Omental fat pad (tissue), 4 donors: Measurements from ENCODE around the gene MRPS2. TPM values are rescaled to one million over a fixed set of nuclear protein-coding genes. Genes with fewer than 3 reads are reported as not detected.

Experiments used
- ATAC-seq: fragments of 150-250 bp; one replicate; pipeline ENCODE4 v1.9.1; 2016; ENCODE audit warnings: mild to moderate bottlenecking, moderate library complexity; ENCODE audit not compliant: low FRiP score
- DNase-seq: peaks from one replicate; pipeline ENCODE4 v3.0.0-alpha.2; 2019; ENCODE audit warnings: low spot score
- total RNA-seq, 4 donors: library from RNA; depleted of rRNA; stranded (reverse); fragments of >200 nt; gene quantifications; one replicate each; pipeline ENCODE4 v1.1.0, GENCODE V29; 2016
- TF ChIP-seq, protein P1 (sequence below), 3 donors: fragments of 450-650 bp; IDR thresholded peaks; one replicate each; pipeline ENCODE4 v1.5.1; 2016 to 2017; ENCODE audit warnings: antibody characterized with exemption in 3 of 3, mild to moderate bottlenecking in 3 of 3, moderate library complexity in 2 of 3

The MRPS2 gene
- total RNA-seq, 4 donors from 2014 or later: 23.5 to 46.8 (median 34.9) TPM

DNA sequence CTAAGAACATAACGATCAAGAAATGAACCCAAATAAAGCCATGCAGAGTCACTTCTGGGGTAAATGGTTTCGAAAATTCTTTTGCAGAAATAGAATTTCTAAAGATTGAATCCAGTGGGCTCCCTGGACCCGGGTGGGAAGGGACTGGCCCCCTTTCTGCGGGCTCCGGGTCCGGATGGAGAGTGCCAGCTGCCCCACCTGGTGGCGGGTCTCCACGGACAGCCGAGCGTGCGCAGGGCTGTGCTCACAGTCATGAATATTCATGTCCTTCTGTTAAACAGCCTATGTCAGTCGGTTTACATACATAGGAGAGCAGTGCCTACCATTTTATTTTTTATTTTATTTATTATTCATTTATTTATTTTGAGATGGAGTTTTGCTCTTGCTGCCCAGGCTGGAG lies 25.6 kb upstream of the MRPS2 start:
- TF ChIP-seq, protein P1, sequence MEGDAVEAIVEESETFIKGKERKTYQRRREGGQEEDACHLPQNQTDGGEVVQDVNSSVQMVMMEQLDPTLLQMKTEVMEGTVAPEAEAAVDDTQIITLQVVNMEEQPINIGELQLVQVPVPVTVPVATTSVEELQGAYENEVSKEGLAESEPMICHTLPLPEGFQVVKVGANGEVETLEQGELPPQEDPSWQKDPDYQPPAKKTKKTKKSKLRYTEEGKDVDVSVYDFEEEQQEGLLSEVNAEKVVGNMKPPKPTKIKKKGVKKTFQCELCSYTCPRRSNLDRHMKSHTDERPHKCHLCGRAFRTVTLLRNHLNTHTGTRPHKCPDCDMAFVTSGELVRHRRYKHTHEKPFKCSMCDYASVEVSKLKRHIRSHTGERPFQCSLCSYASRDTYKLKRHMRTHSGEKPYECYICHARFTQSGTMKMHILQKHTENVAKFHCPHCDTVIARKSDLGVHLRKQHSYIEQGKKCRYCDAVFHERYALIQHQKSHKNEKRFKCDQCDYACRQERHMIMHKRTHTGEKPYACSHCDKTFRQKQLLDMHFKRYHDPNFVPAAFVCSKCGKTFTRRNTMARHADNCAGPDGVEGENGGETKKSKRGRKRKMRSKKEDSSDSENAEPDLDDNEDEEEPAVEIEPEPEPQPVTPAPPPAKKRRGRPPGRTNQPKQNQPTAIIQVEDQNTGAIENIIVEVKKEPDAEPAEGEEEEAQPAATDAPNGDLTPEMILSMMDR (IDR thresholded peaks at IDR 0.05): no peak
- DNase-seq (no peak), ATAC-seq (no peak)

DNA sequence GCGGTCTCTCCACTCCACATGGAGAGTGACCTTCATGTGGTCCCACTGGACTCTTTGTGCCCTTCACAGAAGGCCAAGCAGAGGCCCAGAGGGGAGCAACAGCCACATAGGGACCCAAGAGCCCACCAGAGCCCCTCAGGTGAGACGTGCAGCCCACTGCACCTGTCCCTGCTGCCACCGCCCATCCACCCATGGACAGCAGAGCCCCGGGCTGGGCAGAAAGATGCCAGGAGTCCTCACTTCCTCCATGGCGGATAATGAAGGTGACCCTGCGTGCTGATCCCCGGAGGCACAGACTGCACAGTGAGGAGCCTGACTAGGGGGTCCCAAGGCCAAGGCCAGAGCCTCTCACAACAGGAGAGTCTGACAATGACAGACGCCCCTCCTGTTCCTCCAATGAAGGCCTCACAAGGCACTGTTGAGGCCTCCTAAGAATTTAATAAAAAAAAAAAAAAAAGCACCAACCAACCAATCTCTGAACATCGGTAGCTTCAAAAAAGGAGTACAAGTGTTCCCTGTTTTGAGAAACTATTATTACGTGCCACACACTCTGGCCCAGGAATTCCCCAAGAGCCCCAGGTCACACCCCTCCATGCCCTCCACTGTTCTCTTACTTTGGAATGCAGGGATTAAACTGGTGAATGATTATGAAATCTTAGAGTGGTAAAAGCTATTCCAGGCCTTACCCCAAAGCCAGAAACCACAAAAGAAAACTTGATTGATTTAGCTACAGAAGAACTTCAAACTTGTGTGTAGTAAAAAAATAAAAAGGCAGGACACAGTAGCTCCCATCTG lies 23.7 kb upstream of the MRPS2 start:
- TF ChIP-seq, protein P1 (IDR thresholded peaks at IDR 0.05): no peak
- DNase-seq (no peak), ATAC-seq (no peak)

DNA sequence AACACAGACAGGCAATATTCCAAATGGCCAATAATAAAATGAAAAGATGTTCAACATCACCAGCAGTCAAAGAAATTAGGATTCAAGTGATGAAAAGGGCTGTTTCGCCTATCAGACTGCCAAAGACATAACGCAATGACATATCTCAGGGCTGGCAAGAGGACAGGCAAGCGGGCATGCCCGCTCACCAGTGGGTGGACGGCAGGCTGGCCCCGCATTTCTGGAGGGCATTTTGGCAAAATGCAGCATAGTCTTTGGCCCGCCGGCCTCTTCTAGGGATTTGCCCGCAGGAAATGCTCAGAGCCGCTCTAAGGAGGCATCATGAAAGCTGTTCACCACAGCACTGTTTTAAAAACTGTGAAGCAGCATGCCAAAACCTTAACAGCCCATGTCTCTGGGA lies 22.3 kb upstream of the MRPS2 start:
- TF ChIP-seq, protein P1 (IDR thresholded peaks at IDR 0.05): no peak
- ATAC-seq: no peak
- no peak for DNase-seq

DNA sequence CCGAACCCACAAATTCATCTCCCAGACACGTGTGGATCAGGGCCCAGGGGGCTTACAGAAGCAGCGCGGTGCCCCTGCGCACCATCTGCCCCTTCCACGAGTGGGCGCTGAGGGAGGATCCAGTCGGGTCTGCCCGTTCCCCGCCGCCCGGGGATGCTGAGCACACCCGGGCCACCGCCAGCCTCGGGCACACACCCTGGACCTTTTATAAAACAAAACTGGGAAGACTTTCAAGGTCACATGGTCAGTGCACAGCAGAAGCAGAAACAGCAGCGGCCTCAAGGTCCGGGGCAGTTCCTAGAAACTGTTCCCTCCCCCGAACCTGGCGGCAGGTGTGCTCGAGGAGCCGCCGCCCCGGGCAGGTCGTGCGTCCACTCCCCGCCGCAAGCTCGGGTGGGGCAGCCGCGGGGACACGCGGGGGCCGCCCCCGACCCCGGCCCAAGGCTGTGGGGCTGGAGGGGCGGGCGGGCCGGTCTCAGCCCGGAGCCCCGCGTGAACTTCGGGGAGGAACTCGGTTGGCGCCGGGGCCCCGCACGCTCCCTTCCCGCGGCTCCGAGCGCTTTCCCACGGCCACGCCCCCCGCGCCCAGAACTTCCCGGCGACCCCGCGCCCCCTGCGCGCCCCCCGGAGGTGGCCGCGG lies 21.5 kb upstream of the MRPS2 start:
- peak; percentile 37 for ATAC-seq
- TF ChIP-seq, protein P1 (IDR thresholded peaks at IDR 0.05): no peak
- no peak for DNase-seq

DNA sequence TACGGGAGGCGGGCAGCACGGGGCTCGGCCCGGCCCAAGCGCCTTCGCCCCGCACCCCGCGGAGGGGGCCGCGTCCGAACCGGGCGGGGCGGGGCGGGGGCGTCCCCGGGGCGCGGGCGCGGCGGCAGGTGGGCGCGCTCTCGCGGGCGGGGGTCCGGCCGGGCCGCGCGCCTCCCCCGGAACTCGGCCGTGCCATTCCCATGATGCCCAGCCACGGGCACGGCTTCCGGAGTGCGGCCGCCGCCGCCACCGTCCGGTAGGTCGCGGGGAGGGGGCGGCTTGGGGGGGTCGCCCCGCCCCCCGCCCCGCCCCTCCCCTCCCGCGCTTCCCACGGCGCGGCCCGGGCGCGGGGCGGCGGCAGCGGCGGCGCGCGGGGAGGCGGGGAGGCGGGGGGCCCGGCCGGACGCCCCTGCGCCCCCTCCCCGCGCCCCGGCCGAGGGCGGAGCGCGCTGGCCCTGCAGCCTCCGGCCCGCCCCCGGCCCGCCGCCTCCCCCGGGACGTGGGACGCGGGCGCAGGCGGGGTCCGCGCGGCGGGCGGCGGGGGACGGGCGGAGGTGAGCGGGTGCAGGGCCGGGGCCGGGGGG lies 20.9 kb upstream of the MRPS2 start, which contains the start of gene PPP1R26:
Gene PPP1R26 (plus strand): TSS at position 314 of the 584 bp plus-strand sequence. CDS start 4,729 bp downstream, outside the sequence.
- DNase-seq (no peak), ATAC-seq (peak; percentile 35)
- TF ChIP-seq, protein P1 (IDR thresholded peaks at IDR 0.05): no peak

DNA sequence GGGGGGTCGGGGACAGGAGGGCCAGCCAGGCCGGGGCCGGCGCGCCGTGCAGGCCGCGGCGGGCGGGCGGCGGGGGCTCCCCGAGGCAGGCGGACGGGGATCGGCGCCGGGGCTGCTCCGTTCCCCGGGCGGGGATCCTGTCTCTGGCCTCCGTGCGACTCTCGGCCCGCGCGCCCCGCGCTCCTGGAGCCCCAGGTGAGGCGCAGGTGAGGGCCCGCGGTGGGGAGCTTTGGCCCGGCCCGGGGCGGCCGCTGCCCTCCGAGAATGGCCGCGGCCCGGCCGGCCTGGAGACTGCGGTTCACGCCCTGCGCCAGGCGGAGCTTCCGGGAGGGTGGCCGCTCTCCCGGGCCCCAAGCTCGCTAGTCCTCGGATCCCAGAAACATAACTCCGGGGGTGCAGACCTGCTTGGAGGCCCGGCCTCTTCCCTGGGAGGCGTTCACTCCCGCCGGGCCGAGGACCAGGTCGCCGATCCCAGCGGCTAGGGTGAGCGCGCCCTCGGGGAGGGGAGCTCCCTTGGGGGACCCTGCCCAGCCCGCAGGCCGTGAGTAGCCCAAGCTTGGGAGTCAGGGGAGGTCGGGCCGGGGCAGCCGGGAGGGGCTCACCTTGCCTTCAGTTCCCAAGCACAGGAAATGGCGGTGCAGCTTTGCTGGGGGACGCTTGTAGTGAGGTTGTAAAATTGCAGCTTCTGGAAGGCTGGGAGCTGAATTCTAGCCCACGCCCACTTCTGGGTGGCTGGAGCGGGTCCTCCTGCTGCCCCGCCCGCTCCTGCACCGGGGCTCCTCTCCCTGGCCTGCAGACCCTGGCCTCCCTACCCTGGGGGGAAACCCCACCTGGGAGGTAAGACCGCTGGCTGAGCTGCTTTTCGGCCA lies 20.2 kb upstream of the MRPS2 start:
- TF ChIP-seq, protein P1 (IDR thresholded peaks at IDR 0.05): no peak

More for the DNA sequence above, 20.2 kb upstream of the MRPS2 start:
- DNase-seq (no peak), ATAC-seq (peak; percentile 69)
